T follicular helper cell (primary cell): ENCODE data around the gene DDI2.

Source experiments
- DNase-seq: peaks from one replicate; pipeline ENCODE4 v3.0.0-alpha.2; 2020; ENCODE audit warnings: low read depth

DDI2 gene

DNA sequence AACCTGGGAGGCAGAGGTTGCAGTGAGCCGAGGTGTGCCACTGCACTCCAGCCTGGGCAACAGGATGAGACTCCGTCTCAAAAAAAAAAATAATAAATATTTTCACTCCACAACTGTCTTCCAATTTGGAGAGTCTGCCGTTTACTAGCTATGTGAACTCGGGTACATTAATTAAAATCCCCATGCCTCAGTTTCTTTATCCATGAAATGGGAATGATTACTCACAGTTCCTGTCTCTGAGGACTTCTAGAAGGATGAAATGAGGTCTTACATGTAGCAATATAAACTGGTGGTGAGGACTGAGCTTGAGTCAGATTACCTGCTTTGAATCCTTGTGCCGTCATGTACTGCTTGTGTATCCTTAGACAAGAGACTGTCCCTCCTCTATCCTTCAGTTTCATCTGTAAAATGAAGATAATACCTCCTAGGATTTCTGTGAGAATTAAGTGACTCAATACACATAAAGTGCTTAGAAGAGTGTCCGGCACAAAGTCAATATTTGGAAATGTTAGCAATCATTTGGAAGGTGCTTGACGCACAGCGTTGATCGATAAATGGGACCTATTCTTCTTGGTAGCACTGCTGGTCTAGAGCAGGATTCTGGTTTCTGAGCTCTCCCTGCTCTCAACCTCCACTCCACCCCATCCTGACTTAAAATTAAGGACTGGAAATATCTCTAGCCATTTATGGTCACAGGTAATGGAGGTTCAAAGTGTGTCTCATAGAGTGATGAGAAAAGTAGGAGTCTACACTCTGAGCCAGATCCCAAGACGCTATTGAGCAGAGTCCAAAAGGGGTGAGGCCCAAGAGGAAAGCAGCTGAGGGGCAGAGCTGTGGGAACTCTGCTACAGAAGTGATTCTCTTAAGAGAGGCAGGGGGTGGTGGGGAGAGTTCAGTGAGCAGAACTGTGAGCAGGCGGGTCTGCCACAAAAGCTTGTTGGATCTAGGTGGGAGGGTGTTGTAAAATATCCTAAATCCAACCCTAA lies 11.6 kb upstream of the DDI2 start:
- DNase-seq: no peak

DNA sequence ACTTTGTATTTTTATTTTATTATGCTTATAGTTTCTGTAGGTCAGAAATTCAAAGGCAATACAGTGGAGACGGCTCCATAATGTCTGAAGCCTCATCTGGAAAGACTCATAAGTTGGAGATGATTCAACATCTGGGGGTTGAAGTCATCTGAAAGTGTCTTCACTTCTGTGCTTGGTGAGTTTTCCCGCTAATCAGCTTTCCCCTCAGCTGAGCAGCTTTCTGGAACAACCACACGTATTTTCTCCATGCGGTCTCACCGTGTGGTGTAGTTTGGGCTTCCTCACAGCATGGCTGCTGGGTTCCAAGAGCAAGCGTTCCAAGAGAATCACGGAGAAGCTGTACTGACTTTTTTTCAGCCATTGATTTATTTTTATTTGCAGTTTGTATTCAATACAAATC lies 7.6 kb upstream of the DDI2 start:
- no peak for DNase-seq

DNA sequence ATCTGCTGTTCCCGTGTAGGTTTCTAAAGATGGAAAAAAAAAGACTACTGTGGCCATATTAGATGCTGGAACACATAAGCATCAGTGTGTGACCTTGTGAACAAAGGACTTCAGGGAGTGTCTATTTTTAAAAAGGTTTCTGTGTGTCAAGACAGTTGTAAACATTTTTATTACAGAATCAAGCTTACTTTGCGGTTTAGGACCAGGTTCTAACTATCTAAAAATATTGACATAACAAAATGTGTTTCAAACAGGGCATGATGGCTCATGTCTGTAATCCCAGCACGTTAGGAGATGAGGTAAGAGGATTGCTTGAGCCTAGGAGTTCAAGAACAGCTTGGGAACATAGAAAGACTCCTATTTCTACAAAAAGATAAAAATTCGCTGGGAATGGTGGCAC lies 7.1 kb upstream of the DDI2 start:
- no peak for DNase-seq

DNA sequence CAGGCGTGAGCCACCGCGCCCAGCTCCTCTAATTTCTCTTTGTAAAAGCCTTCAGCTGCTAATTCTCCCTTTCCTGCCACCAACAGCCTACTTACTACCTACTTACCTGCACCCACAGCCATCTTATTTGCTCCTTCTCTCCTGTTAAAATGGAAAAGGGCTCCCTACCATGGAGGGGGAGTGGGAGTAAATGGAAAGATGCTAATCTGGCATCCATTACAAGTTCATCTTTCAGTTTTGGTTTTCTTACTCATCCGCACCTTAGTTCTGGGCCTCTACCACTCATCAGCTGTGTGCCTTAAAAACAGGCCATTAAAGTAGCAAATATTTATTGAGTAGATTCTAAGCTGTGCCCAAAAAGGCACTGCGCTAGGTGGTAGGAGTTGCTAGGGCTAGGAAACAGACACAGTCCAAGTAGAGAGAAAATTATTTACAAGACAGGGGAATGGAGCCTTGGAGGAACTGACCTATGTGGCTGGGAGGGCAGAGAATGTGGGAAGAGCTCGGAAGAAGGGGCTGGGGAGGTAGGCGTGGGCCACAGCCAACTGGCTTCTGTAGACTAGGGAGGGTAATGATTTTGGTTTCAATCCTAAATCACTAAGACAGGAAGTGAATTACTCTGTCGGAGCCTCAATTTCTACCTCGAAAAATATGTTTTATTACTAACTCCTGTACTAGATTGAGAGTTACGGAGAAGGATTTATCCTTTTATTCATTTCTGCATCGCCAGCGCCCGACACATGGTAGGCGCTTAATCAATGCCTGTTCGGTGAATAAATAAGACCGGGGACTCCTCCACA lies 685 bp upstream of the DDI2 start:
- DNase-seq: no peak

DNA sequence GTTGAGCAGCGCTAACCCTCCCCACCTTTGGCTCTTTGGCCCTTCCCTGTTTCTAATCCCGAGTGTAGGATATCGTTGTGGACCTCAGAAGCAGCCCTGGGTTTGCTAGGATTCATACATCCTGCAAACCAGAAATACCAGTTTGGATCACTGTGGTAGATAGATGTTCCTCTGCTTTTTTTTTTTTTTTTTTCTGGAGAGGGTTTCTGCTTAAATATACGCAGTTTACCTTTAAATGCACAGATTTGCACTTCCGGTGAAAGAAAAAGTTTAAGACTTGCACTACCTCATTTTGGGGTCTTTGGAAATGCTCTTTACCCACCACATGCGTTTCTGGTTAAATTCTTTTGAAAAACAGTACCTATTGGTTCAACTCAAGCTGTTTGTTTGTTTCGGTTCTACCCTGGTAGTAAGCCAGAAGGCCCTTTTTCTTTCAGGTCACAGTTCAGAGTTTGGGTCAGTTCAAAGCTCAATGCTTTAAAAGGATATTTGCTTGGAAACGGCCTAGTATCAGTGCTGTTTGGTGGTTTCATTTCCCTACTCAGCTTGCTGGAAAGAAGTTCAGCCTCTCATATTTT lies 908 bp downstream of the DDI2 start:
- no peak for DNase-seq

DNA sequence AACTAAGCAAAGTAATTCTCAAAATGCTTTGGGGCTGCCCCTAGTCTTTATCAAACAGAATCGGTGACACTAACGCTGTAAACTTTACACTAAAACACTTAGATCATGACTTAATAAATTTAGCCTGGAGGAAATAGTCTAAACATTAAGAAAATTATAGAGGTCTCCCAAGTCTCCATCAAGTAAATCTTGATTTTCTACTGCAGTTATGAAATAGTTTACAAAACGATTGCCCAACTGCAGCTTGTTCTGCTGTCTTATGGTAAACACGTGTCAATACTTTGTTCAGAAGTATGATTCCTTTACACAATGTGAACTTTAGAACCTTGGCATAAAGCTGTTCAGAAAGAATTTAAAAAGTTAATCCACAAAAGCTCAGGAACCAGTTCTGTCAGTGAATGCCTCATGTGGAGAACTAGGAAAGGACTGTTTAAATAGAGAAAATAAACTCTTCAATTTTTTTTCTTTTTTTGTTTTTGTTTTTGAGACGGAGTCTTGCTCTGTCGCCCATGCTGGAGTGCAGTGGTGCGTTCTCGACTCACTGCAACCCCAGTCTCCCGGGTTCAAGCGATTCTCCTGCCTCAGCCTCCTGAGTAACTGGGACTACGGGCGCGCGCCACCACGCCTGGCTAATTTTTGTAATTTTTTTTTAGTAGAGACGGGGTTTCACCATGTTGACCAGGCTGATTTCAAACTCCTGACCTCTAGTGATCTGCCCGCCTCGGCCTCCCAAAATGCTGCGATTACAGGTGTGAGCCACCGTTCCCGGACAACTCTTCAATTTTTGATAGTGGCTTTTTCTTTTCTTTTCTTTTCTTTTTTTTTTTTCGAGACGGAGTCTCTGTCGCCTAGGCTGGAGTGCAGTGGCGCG lies 1.6 kb downstream of the DDI2 start:
- no peak for DNase-seq

DNA sequence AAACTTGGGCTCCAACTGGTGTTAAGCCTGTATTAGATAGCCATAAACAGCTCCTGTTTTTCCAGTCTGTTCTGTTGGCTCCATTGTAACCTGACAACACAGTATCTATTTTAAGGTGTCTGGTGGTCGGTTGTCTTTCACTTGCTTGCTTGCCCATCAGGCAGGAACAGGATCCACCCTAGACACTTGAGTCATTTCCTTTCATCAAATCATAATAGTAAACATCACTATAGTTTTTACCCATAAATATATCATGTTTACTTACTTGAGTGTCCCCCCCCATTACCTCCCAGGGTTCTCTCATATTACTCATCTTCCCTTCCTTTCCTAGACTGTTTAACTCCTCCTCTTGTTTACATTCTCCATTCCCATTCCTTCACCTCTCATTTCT lies 2.9 kb downstream of the DDI2 start:
- DNase-seq: no peak

DNA sequence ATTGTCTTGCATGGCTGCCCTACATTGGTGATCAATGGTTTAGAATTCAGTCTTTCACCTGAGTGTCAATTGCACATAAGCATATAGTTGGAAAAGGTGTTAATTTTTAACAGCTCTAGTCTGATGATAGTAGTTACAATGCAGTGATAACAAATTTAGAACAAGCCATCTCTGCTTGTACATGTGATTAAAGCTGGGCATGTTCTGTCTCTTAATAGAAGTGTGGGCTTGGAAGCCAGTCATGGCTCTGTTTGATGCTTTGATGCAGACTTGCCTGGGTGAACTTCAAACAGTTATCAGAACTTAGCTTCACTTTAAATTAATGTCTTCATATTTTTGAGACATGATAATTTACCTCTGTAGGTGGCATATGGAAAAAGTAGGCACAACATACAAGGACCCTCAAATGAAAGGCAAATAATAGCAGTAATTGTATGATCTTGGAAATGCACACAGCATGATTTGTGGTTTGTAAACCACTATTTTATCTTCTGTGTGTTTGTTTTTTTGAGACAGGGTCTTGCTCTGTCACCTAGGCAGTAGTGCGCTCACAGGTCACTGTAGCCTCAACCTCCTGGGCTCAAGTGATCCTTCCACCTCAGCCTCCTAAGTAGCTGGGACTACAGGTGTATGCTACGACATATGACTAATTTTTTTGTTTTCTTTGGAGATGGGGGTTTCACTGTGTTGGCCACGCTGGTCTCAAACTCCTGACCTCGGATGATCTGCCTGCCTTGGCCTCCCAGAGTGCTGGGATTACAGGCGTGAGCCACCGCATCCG lies 3.8 kb downstream of the DDI2 start:
- DNase-seq: no peak

DNA sequence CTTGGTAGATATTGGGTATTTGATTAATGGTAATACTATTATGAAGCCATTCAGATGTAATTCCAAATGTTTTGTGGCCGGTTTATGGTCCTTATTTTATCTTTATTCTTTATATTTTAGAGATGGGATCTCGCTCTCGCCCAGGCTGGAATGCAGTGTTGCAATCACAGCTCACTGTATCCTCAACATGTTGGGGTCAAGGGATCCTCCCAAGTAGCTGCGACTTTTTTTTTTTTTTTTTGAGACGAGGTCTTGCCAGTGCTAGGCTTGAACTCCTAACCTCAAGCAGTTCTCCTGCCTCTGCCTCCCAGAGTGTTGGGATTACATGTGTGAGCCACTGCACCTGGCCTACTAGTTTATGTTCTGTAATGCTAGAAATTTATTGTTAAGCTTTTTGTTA lies 4.7 kb downstream of the DDI2 start:
- DNase-seq: no peak

DNA sequence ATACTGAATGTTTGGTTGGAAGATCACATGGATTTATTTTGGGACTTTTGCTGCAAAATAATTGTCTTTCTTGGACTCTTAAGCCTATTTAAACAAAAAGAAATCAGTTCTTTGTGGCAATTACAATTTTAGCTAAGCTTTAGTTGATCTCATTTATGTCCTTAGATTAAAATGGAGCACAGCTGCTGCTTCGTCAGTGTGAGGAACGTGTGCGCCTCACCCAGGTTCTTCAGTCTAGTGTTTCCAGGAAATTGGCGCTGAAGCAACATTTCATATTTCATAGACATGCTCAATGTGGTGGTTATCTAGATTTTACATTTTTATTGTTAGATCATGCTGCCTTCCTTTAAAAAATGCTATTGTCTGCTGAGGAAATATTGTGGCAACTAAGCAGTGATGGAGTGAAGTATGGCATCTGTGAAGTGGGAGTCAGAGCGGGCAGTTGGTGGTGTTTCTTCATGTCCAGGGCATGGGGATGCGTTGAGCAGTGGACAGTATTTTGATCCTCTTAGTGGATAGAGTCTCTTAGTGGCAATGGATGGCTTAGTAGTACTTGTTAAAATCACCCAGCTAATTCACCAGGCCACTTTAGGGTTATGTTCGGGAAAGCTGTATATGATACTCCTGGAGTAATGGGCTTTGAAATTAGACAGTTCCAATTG lies 5.6 kb downstream of the DDI2 start:
- DNase-seq: no peak

DNA sequence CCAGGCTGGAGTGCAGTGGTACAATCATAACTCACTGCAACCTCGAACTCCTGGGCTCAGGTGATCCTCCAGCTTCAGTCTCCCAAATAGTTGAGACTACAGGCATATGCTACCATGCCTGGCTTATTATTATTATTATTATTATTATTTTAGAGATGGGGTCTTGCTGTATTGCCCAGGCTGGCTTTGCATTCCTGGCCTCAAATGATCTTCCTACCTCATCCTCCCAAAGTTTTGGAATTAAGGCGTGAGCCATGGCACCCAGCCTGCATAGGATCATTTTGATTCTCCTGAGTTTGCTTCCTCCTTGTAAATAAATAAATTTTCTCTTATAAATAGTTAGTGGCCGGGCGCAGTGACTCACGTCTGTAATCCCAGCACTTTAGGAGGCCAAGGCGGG lies 6.2 kb downstream of the DDI2 start:
- DNase-seq: no peak

DNA sequence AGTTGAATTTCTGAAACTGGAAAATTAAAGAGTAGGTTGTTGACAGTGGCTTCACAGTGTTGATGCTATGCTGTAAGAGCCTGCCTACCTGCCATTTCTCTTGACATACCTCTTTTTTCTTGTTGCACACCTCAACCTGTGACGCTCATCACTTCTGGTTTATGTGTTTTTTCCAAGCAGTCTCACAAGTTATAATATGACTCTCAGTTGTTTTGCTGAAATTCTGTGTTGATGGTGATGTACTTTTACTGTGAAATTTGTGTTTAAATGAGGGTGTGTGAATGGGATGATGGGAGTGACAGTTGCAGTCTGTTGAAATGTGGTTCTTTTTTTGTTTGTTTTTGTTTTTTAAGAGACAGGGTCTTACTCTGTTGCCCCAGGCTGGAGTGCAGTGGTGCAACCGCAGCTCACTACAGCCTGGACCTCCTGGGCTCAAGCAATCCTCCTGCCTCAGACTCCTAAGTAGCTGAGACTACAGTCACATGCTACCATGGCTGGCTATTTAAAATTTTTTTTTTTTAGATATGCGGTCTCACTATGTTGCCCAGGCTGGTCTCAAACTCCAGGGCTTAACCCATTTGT lies 7.0 kb downstream of the DDI2 start:
- DNase-seq: no peak

DNA sequence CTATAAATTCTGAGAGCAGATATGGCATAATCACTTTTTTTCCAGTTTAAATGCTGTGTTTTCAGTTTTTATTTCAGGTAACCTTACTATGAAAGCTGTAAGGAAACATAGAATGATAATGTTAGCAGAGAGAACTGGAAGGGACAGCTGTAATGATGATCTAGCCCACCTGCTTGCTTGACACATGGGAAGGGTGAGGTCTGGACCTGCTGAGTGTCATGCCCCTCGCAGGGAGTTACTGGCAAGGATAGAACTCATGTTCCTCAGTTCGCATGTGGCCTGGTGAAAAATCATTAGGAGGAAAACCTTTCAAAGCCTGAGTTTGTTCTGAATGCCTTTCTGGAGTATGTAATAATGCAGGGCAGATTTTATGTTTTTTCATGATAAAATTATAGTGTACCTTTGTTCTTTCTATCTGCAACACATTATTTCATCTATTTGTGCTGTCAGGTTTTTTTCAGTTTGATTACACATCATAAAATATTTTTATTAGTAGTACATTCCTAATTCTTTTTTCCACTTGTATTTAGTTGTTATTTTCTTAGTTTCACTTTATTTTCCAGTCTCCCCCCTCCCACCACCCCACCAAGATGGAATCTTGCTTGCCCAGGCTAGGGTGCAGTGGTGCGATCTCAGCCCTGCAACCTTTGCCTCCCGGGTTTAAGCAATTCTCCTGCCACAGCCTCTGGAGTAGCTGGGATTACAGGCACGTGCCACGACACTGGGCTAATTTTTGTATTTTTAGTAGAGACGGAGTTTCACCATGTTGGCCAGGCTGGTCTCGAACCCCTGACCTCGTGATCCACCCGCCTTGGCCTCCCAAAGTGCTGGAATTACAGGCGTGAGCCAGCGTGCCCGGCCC lies 8.0 kb downstream of the DDI2 start:
- DNase-seq: no peak

DNA sequence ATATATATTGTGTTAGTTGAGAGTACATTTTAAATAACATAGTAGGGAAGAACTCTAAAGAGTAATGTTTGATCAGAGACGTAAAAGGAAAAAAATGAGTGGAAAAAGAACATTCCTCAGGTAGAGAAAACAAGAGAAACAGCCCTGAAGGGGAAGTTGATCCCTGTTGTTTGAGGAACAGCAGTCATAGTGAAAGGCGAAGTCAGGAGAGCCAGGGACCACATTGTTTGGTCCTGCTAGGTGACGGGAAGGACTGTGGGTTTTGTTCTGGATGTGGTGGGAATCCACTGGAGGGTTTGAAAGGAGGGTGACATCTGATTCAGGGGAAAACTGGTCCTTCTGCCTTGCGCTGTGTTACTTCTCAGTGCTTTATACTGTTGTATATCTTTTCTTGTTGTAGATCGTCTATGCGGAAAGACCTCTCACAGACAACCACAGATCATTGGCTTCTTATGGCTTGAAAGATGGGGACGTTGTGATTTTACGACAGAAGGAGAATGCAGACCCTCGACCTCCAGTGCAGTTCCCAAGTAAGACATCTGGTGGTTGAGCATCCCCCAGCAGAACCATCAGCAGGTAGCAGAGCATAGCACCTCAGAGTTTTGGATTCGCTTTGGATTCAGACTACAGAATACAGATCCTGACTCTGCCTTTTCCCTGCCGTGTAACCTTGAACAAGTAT lies 9.2 kb downstream of the DDI2 start:
- DNase-seq: no peak

DNA sequence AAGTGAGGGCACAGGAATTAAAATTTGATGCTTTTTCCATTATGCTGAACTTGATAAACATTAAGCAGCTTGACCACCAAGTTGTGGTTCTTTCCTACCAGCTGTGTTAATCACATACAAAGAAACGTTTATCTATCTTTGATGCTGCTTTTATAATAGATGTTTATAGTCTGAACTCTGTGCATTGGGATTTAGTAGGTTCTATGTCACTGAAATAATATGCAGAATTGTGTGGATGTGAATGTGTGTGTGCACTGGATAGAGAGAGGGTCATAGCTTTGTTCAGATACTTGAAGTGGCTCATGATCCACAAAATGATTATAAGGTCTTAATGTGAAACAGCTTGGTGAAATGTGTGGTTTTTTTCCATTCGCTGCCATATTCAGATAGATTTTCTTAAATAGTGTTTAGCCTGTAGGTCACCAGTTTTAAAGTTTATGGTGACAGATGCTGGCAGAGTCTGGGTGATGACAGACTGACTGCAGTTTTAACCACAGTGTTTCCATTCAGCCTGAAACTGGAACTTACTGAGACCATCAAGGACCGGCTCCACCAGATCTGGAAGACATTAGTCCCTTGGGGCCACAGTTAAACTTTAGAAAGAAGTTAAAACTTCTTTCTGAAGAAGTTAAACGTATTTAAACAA lies 10.2 kb downstream of the DDI2 start:
- DNase-seq: no peak

DNA sequence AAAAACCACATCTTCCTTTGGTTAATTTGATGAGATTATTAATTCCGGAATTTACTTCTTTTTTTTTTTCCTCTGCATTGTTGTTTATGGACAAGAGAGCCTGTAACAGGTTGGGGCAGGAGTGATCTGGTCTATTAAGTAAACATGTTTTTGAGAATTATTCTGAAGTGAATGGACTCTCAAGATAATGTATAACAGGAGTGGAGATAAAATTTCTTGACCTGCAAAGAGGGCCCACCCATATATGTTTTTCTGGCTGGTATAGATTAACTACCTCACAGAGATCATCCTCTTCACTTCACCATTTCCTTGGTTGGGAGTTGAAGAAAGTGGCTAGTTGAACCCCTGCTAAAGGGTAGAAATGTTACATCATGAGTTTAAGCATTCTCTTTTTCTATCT lies 10.7 kb downstream of the DDI2 start:
- no peak for DNase-seq

DNA sequence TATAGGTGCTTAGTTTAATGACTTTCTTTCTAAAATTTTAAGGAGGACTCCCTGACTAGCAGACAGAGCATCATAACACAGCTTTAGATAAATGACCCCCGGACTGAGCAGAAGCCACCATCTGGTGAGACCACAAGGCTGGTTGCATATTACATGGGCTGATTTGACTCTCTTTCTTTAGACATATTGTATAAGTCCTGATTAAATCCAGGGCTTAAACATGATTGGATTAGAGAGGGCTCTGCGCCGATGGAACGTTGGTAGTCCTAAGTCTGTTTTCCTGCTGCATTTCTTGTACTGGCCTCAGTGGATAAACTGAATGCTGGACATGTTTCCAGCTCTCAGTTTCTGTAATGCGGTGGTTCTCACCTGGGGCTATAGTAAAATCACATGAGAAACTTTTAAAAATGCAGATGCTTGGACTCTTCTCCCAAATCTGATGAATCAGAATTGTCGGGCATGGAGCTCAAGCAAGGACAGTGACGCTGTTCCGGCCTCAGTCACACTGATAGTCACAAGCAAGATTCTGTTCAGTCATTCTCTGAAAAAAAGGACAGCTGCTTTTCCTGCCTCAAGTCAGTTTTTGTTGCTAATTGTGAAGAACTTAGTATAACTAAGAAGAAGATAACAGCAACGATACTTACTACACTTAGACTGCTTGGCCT lies 16.6 kb downstream of the DDI2 start:
- no peak for DNase-seq
